GM21529 (cell line): ENCODE results near the gene CCDC57.

Experiments used
- ATAC-seq: cut with Tn5 transposase; IDR thresholded peaks from one replicate; pipeline ENCODE4 v1.9.1; 2021; ENCODE audit not compliant: unreplicated experiment

CCDC57 gene

DNA sequence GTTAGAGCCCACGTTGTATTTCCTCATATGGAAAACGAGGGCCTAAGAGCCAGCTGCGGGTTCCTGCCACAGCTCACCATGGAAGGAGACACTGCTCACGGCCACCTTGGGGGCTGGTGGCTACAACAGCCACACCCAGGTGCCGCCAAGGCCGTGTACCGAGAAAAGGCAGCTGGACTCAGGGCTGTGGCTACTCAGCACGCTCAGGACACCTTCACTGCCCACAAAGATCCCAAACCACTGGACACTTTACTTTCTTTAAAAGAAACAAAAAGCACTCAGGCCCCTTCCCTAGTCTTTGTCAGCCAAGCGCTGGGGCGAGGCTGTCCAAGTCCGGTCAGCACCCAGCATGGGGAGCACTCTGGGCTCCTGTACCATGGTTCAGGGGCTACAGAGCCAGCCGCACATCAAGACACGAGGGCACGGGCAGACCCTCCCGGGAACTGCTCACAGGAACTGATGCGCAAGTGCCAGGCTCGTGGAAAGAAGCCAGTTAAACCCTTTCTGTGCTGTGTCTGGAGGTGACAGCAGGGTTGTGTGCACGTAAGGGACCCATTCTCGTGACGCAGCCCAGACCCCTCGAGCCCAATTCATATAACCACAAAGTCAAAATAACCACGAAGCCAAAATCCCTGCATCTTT is 34.7 kb upstream of the CCDC57 start:
- ATAC-seq, result no peak

DNA sequence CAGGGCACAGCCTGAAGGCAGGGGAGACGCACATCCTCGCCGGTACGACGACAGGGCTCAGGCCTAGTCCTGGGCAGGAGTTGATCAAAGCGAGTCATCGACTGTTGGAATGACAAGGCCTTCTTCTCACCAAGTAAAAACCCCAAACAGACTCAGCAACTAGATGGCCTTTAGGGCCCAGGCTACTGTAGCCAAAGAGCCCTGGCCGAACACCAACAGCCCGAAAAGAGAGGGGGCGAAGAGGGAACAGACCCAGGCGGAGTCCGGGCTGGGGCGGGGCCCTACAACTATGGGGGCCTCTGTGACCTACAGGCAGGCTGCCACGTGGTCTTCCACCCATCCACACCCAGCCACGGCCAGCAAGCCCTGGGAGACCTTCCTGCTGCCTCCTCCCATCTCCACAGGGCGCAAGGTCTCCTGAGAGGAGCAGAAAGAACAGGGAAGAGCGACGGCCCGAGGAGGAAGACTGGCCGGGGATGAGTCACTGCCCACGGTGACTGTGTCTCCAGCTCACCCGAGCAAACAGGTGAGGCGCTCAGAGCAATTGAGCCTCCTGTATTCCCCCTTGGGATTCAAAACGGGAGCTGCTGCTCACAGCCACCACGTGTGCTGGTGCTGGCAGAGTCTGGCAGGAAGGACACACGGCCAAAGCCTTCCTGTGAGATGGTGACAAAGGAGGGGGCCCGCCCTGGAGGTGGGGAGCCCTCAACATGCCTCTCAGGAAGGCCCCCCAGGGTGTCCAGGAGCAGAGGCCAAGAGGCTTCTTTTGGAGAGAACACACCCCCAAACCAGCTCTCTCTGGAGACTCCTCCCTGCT is 33.9 kb upstream of the CCDC57 start:
- ATAC-seq, result no peak

DNA sequence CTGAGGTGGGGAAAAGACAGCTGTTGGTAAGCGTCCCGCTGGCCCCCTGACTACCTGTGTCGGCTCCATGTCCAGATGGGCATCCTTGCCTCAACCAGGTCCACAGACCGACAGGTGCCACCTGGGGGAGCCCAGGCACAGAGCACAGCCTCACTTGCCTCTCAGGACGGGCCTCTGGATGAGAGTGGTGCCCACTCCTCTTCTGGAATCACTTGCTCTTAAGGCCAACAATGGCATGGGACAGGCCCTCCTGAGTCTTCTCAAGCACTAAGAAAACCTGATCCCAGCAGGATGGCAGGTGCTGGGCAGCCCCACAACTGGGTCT is 33.4 kb upstream of the CCDC57 start:
- no peak for ATAC-seq

DNA sequence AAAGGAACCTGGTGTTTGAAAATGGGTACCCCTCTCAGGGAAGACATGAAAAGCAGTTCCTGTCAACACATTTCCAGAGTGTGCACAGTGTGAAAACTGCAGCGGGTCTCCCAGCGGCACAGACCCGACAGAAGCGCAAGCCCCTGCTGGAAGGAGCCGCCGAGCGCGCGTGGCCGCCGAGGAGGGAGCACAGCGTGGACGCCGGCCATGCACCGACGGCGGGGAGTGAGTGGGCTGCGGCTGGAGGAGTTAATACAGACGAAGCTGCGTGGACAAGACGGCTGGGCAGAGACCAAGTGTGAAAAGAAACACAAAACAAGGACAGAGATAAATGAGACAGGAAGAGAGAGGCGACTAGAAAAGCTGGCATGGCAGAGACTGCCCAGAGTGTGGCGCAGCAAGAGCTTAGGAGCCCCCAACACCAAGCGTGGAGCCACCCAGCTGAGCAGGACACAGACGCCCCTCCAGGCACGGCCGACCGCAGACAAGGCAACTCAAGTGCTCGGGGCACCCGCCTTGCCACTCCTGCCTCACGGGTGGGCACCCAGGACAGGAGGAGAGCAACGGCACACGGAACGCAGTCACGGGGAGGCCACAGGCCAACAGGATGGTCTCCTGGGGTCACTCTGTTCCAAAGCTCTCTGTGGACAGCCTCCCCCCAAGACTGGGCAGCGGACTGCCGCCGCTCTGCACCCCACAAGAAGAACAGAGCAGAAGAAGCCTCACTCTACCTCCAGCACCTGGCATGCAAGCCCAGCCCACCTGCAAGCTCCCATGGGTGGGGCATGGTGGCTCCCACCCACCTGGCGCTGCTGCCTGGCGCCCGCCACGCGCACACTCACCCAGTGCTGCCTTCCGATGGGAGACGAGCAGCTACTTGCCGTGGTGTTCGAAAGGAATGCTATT is 32.7 kb upstream of the CCDC57 start:
- no peak for ATAC-seq

DNA sequence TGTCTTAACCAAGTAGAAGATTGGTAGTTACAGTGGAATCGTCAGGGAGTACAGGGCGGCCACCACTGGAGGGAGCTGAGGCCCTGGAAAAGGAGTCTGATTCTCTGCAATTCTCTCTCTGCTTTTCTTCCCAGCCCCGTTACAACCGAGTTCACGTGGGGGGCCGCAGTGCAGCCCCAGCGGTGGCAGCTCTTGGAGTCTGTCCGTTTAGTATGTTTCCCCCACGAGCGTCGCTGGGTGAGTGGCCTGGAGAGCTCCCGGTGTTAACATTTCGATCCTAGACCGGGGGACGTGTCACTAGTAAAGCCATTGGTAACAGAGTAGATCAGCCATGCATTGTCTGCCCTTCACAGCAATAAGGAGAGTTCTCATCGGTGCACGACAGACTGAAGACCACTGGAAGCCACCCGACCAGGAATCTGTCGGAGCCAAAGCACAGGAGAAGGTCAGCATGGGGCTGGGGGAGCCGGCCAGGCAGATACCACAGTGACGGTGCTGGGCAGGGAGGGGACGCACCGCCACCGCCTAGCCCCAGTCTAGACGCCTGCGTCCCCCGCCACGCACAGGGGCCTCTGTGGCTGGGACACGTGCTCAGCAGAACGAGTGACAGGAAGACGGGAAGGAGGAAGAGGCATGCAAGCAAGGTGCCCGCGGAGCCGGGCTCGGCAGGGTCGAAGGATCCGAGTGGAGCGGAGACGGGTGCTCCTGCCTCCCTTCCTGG is 31.9 kb upstream of the CCDC57 start:
- no peak for ATAC-seq

DNA sequence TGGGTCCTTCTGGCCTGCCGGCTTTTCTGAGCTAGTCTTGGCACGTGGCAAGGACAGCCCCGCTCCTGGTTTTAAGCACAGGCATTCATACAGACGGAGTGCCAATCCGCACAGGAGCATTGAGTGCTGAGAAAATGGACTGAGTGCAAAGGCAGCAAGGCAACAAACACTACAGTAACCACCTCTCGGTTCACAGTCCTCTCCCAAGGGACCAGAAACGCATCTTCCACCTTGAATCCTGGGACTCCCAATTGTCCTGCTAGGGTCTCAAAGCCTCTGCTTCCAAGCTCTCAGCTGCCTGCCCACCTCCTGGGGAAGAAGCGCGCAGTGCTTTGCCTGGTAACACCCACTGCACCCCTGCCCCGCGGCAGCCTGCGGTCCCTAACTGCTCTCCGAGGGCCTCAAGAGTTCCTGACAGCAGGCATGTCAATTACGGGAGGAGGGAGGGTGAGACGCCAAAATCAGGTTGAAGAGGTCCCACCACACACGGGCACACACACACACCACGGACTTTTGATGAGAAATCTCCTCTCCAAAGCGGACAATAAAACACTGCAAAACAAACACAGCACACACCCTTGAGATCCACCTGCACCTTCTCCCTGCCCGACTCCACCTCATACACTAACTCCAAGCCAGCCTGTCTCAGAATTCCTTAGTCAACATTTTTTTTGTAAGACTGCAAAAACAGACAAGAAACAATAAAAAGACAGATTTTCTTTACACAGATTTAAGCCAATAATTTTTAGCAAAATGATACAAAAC is 31.2 kb upstream of the CCDC57 start:
- no peak for ATAC-seq

DNA sequence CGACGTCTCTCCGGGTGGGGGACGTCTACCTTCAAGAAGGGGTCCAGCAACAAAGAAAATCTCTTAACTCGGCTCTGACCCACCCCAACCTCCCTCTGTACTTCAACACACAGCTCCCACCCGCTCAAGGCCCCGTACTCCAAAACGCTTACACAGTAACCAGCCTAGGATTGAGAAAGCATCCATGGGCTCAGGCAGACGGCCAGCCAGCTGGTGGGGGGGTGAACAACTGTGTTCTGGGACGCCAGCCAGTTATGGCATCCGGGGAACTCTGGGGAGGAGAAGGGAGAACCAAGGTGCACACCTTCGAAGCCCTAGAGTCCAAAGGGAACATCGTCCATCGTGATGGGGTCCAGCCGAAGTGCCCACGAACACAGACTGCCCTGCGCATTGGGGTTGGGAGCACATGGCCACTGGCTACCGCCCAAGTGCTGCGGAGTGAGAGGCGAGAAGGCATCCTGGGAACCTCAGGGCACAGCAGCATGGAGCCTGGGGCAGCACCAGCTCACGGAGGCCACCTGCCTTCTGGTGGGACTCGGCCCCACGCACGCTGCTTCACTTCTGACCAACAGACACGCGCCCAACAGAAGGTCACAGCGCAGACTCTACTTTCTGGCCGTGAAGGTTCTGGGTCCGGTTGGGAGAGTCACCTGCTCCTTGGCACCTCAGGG is 30.5 kb upstream of the CCDC57 start:
- ATAC-seq, result no peak

DNA sequence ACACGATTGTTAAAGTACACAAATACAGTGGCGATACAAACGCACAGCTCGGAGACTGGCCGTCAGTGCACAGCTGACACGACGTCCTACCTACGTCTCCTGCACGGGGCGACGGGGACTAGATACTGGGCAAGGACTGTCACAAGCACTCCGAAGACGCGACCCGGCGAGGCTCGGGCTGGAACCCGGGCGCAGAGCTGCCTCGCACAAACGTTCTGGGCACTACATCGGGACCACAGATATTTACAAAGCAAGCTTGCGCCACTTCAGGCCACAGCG is 30.0 kb upstream of the CCDC57 start:
- no peak for ATAC-seq

DNA sequence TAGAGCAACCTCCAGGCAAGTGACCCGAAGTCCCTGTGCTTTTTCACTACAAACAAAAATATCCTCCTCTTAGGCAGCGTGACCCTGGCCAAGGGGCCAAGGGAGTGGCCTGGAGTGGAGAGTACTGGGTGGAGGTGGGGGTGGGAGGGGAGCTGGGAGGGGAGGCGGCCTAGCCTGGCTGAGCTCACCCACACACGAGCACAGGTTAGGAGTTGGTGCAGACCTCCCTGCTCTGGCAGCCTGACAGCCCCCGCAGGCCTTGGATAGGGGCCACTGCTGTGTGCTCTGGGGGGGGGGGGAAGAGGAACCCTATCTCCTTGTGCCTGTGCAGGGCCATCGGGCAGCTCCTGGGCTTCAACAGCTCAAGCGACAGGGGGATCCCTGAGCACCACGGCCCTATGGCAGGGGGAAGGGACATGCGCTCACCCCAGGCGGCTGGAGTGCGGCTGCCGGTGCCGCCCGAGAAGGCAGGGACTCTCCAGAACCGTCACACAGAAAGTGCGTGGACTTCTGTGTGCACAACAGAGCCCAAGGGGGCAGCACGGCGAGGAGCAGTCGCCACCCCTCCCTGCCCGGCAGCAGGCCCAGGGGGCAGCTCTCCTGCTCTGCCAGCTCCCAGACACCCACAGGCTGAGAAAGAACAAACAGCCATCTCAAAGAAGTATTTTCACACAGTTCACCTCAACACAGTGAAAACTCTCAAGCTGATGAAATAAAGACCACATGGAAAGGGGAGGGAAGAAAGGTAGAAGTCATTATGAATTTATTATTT is 29.5 kb upstream of the CCDC57 start:
- ATAC-seq, result no peak

DNA sequence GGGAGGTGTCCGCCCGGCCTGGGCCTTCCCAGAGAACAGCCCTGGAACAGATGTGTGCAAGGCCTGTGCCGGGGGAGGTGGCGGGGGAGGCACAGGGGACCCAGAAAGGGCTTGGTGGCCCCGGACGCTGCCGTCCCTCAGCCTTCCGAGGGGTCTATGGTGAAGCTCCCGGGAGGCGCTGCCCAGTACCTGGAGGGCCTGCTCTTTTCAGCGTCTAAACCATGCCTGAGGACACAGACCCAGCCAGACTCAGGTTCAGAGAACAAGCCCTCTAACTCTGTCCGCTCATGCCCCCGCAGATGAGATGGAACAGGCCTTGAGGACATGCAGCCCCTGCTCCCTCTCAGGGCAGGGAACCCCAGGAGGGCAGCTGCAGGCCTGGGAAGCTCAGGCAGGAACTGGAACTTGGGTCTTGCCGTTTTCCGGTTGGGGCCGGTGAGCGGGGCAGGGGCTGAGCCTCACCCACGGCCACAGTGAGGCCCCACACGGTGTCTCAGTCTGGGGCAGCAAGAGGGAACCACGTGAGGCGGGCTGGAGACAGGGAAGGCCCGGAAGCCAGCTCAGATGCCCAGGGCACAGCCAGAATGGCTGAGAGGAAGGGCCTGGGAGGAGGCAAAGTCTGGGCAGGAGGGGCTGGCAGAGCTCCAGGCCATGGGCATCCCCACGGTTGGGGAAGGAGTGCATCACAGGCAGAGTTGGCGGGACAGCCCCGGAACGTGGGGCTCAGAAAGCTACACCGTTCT is 28.7 kb upstream of the CCDC57 start:
- no peak for ATAC-seq

DNA sequence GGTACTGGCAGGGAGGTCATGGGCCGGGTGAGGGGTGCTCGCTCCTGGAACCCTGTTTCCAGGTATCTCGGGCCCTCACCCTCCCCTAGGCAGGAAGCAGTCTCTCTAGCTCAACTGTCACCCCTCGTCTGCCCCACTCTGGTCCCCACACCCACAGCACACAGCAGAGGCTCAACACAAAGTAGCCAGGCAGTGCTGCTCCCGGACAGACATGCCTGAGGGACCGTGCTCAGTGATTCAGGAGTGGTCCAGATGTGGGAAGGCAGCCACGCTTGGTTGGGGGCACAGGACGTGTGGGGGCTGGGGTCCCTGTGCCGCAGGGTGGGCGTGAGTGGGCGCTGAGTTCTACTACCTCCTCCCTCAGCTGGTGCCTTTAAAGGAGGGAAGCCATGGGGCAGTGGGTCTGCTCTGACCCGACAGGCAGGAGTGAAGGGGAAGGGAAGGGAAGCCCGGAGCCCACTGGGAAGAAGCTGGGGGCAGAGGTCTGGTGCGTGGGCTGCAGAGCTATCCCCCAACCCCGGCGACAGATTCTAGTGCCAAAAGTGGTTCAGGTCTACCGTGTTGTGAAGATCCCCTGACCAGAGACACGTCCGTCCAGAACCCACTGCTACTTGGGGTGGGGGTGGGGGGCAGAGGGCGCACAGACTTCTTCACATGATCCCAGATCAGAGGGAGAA is 28.0 kb upstream of the CCDC57 start:
- no peak for ATAC-seq

DNA sequence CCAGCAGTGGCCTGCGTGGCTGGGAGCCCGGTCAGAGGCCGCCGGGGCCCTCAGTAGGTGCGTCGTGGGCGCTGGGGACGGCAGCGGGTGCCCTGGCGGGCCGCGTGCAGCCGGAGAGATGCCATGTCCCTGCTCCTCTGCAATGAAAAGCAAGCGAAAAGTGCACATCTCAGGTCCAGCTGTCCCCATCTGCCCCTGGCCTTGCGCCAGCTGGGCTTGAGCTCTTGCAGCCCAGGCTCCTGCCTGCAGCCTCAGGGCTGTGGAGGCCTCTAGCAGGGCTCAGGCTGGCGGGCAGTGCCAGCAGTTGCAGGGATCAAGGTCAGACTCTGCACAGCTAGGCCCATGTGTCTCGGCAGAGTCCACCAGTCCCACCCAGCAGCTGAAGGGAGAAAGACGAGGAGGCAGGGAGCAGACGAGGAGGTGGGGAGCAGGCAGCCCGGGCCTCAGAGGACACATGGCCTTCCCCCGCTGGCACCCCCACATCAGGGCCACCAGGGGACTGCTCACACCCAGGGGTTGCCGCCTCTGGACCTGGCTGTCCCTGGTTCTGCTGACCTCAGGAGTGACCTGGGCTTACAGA is 27.4 kb upstream of the CCDC57 start:
- ATAC-seq, result no peak

DNA sequence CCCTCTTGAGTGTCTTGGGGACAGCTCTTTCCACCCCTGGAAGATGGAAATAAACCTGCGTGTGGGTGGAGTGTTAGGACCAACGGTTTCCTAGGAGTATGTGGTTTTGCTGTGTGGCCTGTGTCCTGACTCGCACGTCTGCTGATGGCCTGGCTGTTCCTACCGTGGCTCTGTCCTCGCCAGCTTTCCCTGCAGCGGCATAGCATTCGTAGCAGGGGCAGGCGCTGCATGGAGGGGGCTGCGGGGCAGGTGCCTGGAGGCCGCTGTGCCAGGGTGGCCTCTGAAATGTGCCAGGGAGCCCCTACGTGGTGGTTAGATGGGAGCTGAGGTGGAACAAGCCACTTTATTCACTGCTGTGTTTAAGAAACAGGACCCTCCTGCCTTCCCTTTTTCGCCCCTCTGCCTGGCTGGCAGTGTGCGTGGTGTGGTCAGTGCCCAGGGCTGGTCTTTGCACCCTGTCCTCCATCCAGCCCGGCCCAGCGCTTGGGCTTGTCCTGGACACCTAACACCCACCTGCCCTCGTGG is 26.8 kb upstream of the CCDC57 start:
- no peak for ATAC-seq

DNA sequence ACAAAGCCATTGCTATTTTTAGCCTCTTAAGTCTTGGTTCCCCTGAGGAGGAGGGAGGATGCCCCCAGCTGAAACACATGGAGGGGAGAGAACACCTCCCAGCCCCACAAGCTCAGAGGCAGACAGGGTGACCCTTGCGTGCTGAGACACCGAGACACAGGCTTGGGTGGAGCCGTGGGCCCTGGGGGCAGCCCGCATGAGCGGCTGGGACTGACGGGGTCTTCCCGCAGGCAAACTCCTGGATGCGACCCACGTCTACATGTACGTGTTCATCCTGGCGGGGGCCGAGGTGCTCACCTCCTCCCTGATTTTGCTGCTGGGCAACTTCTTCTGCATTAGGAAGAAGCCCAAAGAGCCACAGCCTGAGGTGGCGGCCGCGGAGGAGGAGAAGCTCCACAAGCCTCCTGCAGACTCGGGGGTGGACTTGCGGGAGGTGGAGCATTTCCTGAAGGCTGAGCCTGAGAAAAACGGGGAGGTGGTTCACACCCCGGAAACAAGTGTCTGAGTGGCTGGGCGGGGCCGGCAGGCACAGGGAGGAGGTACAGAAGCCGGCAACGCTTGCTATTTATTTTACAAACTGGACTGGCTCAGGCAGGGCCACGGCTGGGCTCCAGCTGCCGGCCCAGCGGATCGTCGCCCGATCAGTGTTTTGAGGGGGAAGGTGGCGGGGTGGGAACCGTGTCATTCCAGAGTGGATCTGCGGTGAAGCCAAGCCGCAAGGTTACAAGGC is 26.0 kb upstream of the CCDC57 start:
- no peak for ATAC-seq

DNA sequence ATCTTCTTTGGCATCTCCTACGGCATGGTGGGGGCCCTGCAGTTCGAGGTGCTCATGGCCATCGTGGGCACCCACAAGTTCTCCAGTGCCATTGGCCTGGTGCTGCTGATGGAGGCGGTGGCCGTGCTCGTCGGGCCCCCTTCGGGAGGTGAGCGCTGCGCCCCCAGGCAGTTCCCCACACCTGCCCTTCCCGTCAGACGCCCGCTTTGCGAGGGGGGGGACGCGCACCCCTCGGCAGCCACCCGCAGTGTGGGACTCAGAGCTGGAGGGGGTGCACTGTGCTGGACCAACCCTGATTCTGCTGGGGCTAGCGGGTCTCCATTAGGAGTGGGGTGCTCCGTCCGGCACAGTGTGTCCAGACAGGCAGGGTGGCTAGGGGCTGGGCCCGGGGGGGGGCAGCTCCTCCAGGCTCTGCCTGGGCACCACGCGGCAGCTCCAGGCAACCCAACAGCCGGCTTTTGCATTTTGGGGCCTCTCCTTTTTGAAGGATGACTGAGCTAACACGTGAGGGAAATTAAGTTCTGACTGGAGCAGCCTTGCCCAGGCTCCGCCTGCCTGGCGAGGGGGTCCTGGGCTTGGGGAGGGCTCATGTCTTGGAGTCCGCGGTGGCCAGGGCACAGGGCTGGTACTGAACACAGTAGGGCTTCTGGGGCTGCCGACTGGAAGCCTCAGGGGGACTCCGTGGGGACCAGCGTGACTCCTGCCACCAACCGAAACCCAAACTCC is 25.3 kb upstream of the CCDC57 start:
- no peak for ATAC-seq

DNA sequence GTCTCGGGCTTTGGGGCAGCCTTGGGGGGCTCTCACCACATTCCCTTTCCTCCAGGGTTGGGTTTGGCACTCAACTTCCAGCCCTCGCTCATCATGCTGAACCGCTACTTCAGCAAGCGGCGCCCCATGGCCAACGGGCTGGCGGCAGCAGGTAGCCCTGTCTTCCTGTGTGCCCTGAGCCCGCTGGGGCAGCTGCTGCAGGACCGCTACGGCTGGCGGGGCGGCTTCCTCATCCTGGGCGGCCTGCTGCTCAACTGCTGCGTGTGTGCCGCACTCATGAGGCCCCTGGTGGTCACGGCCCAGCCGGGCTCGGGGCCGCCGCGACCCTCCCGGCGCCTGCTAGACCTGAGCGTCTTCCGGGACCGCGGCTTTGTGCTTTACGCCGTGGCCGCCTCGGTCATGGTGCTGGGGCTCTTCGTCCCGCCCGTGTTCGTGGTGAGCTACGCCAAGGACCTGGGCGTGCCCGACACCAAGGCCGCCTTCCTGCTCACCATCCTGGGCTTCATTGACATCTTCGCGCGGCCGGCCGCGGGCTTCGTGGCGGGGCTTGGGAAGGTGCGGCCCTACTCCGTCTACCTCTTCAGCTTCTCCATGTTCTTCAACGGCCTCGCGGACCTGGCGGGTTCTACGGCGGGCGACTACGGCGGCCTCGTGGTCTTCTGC is 24.6 kb upstream of the CCDC57 start:
- ATAC-seq, result no peak
